K562 (cell line): Measurements from ENCODE around the gene MORF4L1. TPM values are rescaled to one million over a fixed set of nuclear protein-coding genes. Genes with fewer than 3 reads are reported as not detected.

Experiments used
- ATAC-seq: fragments of 200-7000 bp; cut with Tn5 transposase; 3 replicates; pipeline ENCODE4 v1.9.1; 2020; ENCODE audit warnings: moderate library complexity
- BruUV-seq: library from RNA; stranded (reverse); fragments of 400-500 nt; replicated peaks from 2 replicates; lab custom pipeline; 2021; lab: Mats Ljungman, UMichigan
- CTCF ChIA-PET: fragments of 300-600 bp; formaldehyde crosslinking; extraction: SDS; loops from one replicate; lab custom pipeline; 2021; ENCODE audit warnings: low intra/inter-chr PET ratio; lab: Yijun Ruan, JAX
- POLR2A ChIA-PET: fragments of 300-600, 350-650 bp; sonication (Branson Sonifier 250); formaldehyde crosslinking; extraction: SDS; loops from one replicate; lab custom pipeline; 2021; ENCODE audit warnings: antibody characterized with exemption, inconsistent platforms; lab: Yijun Ruan, JAX
- DNase-seq, 4 experiments: peaks; one replicate each; pipeline versions ENCODE4 v3.0.0 to v3.0.0-alpha.2; 2011 to 2018; ENCODE audit warnings: low spot score in 3 of 4, mixed read lengths in 3 of 4; ENCODE audit errors: extremely low read depth in 1 of 4
- FAIRE-seq: peaks from 2 replicates; lab custom pipeline; 2011; peaks lifted over from hg19 to GRCh38; lab: Jason Lieb, UNC
- H2AFZ ChIP-seq: 2 replicates; pipeline ENCODE4 v1.6.0; 2011; ENCODE audit warnings: low read depth, low read length, control low read depth, inconsistent platforms
- H3K27ac ChIP-seq: fragments of 200-600 bp; 3 replicates; pipeline ENCODE4 v1.8.0; 2011; ENCODE audit warnings: low read depth, mild to moderate bottlenecking, control low read depth, inconsistent platforms, low read length, moderate library complexity, mixed read lengths; ENCODE audit errors: extremely low read depth
- H3K27me3 ChIP-seq, 2 experiments: fragments of 300-600 bp in 1 of 2; 2 replicates in 1 of 2; 3 replicates in 1 of 2; pipeline versions ENCODE4 v1.6.0 to v1.8.0; 2011; ENCODE audit warnings: inconsistent platforms in 2 of 2, low read length in 2 of 2, mild to moderate bottlenecking in 1 of 2, mixed read lengths in 1 of 2, moderate library complexity in 1 of 2; ENCODE audit not compliant: control insufficient read depth in 2 of 2, insufficient read depth in 2 of 2
- H3K36me3 ChIP-seq: fragments of 300-600 bp; 3 replicates; pipeline ENCODE4 v1.8.0; 2011; ENCODE audit warnings: mild to moderate bottlenecking, low read length, inconsistent platforms; ENCODE audit not compliant: control insufficient read depth, insufficient read depth
- H3K4me1 ChIP-seq, 2 experiments: fragments of 200-600 bp in 1 of 2; replicated peaks in 1 of 2; 2 replicates in 1 of 2; 3 replicates in 1 of 2; pipeline versions ENCODE4 v1.5.1 to v1.8.0; 2011; ENCODE audit warnings: inconsistent platforms in 2 of 2, low read length in 2 of 2, mild to moderate bottlenecking in 1 of 2, mixed read lengths in 1 of 2, moderate library complexity in 1 of 2; ENCODE audit not compliant: control insufficient read depth in 2 of 2, insufficient read depth in 2 of 2
- H3K4me2 ChIP-seq: 2 replicates; pipeline ENCODE4 v1.6.1; 2011; ENCODE audit warnings: low read length, control low read depth, inconsistent platforms, mixed read lengths; ENCODE audit not compliant: insufficient read depth
- H3K4me3 ChIP-seq: fragments of 200-600 bp; sonication (generic), shearing (Covaris generic); 2 replicates; pipeline ENCODE4 v1.5.1; 2016; ENCODE audit warnings: control low read depth, inconsistent platforms
- H3K79me2 ChIP-seq: fragments of 200-600 bp; 3 replicates; pipeline ENCODE4 v1.8.0; 2011; ENCODE audit warnings: low read length, inconsistent platforms; ENCODE audit not compliant: control insufficient read depth, insufficient read depth
- H3K9ac ChIP-seq, 2 experiments: 2 replicates each; pipeline versions ENCODE4 v1.6.0 to v1.6.1; 2011; ENCODE audit warnings: low read depth in 2 of 2, low read length in 2 of 2, control low read depth in 1 of 2, inconsistent platforms in 1 of 2, mild to moderate bottlenecking in 1 of 2, mixed read lengths in 1 of 2; ENCODE audit not compliant: insufficient read depth in 1 of 2
- H3K9me1 ChIP-seq: one replicate; pipeline ENCODE4 v1.6.0; 2011; ENCODE audit warnings: inconsistent platforms, mild to moderate bottlenecking, low read length, moderate library complexity; ENCODE audit not compliant: control insufficient read depth, insufficient read depth
- H3K9me3 ChIP-seq: replicated peaks from 2 replicates; pipeline ENCODE4 v1.5.1; 2011; ENCODE audit warnings: low read depth, low read length, inconsistent platforms; ENCODE audit not compliant: control insufficient read depth, insufficient read depth
- H4K20me1 ChIP-seq: replicated peaks from 2 replicates; pipeline ENCODE4 v1.6.1; 2011; ENCODE audit warnings: low read length, inconsistent platforms, mixed read lengths; ENCODE audit not compliant: control insufficient read depth, insufficient read depth
- ATF2 ChIP-seq: sonication (generic); formaldehyde crosslinking; IDR thresholded peaks from 2 replicates; pipeline ENCODE4 v1.8.1; 2022; ENCODE audit warnings: missing genetic modification reagents
- FOXP1 ChIP-seq: sonication (generic); formaldehyde crosslinking; IDR thresholded peaks from 2 replicates; pipeline ENCODE4 v1.8.0; 2022; ENCODE audit warnings: mild to moderate bottlenecking, missing genetic modification reagents
- JUN ChIP-seq, 2 experiments: sonication (generic) in 1 of 2; formaldehyde crosslinking in 1 of 2; IDR thresholded peaks; 2 replicates each; pipeline versions ENCODE4 v1.6.1 to v1.8.0; 2012 to 2022; ENCODE audit warnings: borderline replicate concordance in 2 of 2, mild to moderate bottlenecking in 2 of 2, improper control_type of control experiment in 1 of 2, low read depth in 1 of 2, low read length in 1 of 2, missing genetic modification reagents in 1 of 2
- POLR2G ChIP-seq: fragments of 200-400 bp; formaldehyde crosslinking; IDR thresholded peaks from 2 replicates; pipeline ENCODE4 v1.6.1; 2017; ENCODE audit warnings: low read depth, mild to moderate bottlenecking, antibody characterized with exemption, low read length, moderate library complexity
- ZEB2 ChIP-seq: fragments of 450-650 bp; IDR thresholded peaks from 2 replicates; pipeline ENCODE4 v1.6.1; 2016
- ZNF398 ChIP-seq: fragments of 250-450 bp; sonication (Bioruptor Pico); IDR thresholded peaks from 2 replicates; pipeline ENCODE4 v1.8.0; 2021; ENCODE audit warnings: moderate library complexity, mild to moderate bottlenecking, inconsistent platforms
- ZNF436 ChIP-seq: fragments of 250-450, 450-650 bp; sonication (Bioruptor Pico); formaldehyde crosslinking; IDR thresholded peaks from 2 replicates; pipeline ENCODE4 v1.7.0; 2020; ENCODE audit warnings: mild to moderate bottlenecking
- WGBS: fragments of 100-300 bp; shearing (Covaris generic); methylation state at CpG from one replicate; pipeline ENCODE4 v1.1.6; 2016; ENCODE audit warnings: low coverage, mixed read lengths; ENCODE audit not compliant: insufficient coverage; ENCODE audit errors: missing lambda C conversion rate; 5-methylcytosine and 5-hydroxymethylcytosine counted together
- in situ Hi-C: fragments of 300-500 bp; cut with MboI; formaldehyde crosslinking; loops from 4 replicates; pipeline ENCODE4 v1.15.0; 2018; ENCODE audit warnings: inconsistent platforms, mixed read lengths
- intact Hi-C: fragments of 100-400 bp; cut with micrococcal nuclease; formaldehyde crosslinking; loops from 2 replicates; pipeline ENCODE4 v1.14.2; 2022
- polyA plus RNA-seq, 8 experiments: library from polyadenylated mRNA; depleted of rRNA in 4 of 8; stranded (reverse) in 5 of 8; unstranded in 3 of 8; fragments of >200 nt; fragmentation: Nextera tagmentation in 2 of 8; fragmentation: Illumina TruSeq in 1 of 8; extraction: Ambion mirVana in 2 of 8; extraction: Trizol in 1 of 8; gene quantifications; 2 replicates each; pipeline versions ENCODE4 v1.2.1 to v1.2.3, GENCODE V29; 2011 to 2014; ENCODE audit warnings: inconsistent platforms in 1 of 8, missing spikeins in 1 of 8
- total RNA-seq, 7 experiments: library from RNA; depleted of rRNA in 6 of 7; stranded (reverse); fragments of >200 nt in 6 of 7; fragmentation: Illumina TruSeq in 2 of 7; extraction: Trizol in 2 of 7; gene quantifications; 2 replicates each; pipeline versions ENCODE4 v1.2.1 to v1.2.3, GENCODE V29; 2011 to 2021; ENCODE audit warnings: low replicate concordance in 1 of 7
- TF ChIP-seq, protein P1 (sequence below), 3 experiments: IDR thresholded peaks in 2 of 3; conservative IDR thresholded peaks in 1 of 3; 2 replicates each; pipeline ENCODE4 v1.5.1; 2011 to 2012; ENCODE audit warnings: low read length in 3 of 3, mild to moderate bottlenecking in 3 of 3, control low read depth in 2 of 3, improper control_type of control experiment in 1 of 3, inconsistent platforms in 1 of 3, low read depth in 1 of 3, mixed read lengths in 1 of 3, moderate library complexity in 1 of 3; ENCODE audit not compliant: insufficient read depth in 2 of 3
- TF ChIP-seq, protein P2 (sequence below): fragments of 450-650 bp; formaldehyde crosslinking; IDR thresholded peaks from 2 replicates; pipeline ENCODE4 v1.4.0; 2020; ENCODE audit warnings: mild to moderate bottlenecking, mixed read lengths

The MORF4L1 gene
- total and polyA plus RNA-seq, 9 of the 15 experiments (the other 6 are each of a cell fraction or from before 2014, with no cell fraction given): 127 to 615 (median 281) TPM

GRCh38 chr15:78933187-78933822 lies 60.6 kb downstream of the MORF4L1 start:
- in situ Hi-C loops: no loop called here
- TF ChIP-seq, protein P1, sequence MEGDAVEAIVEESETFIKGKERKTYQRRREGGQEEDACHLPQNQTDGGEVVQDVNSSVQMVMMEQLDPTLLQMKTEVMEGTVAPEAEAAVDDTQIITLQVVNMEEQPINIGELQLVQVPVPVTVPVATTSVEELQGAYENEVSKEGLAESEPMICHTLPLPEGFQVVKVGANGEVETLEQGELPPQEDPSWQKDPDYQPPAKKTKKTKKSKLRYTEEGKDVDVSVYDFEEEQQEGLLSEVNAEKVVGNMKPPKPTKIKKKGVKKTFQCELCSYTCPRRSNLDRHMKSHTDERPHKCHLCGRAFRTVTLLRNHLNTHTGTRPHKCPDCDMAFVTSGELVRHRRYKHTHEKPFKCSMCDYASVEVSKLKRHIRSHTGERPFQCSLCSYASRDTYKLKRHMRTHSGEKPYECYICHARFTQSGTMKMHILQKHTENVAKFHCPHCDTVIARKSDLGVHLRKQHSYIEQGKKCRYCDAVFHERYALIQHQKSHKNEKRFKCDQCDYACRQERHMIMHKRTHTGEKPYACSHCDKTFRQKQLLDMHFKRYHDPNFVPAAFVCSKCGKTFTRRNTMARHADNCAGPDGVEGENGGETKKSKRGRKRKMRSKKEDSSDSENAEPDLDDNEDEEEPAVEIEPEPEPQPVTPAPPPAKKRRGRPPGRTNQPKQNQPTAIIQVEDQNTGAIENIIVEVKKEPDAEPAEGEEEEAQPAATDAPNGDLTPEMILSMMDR (IDR thresholded peaks at IDR 0.05 in 2 of 3, conservative IDR thresholded peaks at IDR 0.05 in 1 of 3; ENCODE audit: insufficient read depth in 2 of 3, low read depth in 1 of 3, low read length in 3 of 3): no peak
- no peak for TF ChIP-seq ZNF398
- no peak for TF ChIP-seq ATF2 (CRISPR knock-in tag)
- TF ChIP-seq ZEB2: no peak
- TF ChIP-seq, protein P2, sequence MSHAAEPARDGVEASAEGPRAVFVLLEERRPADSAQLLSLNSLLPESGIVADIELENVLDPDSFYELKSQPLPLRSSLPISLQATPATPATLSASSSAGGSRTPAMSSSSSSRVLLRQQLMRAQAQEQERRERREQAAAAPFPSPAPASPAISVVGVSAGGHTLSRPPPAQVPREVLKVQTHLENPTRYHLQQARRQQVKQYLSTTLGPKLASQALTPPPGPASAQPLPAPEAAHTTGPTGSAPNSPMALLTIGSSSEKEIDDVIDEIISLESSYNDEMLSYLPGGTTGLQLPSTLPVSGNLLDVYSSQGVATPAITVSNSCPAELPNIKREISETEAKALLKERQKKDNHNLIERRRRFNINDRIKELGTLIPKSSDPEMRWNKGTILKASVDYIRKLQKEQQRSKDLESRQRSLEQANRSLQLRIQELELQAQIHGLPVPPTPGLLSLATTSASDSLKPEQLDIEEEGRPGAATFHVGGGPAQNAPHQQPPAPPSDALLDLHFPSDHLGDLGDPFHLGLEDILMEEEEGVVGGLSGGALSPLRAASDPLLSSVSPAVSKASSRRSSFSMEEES (CRISPR knock-in tag): no peak
- TF ChIP-seq JUN (IDR thresholded peaks at IDR 0.05; ENCODE audit: borderline replicate concordance, low read depth, low read length): no peak
- TF ChIP-seq JUN (CRISPR knock-in tag; IDR thresholded peaks at IDR 0.05; ENCODE audit: borderline replicate concordance): no peak
- TF ChIP-seq POLR2G: 0 out of 2 replicates have a peak, but pooled peaks have one; percentile 6
- TF ChIP-seq FOXP1: no peak
- no peak for TF ChIP-seq ZNF436 (CRISPR knock-in tag)
- no peak overlapping the region for H3K4me3 ChIP-seq
- ATAC-seq: no peak
- intact Hi-C loops: no loop called here
- no peaks in the 10 kb centered on the region for H3K9me3 ChIP-seq
- no peaks in the 10 kb centered on the region for H4K20me1 ChIP-seq
- H3K79me2 ChIP-seq: peaks cover 9% of the 10 kb centered on the region; the same call in 1 of the 3 replicates
- DNase-seq: no peak
- peak overlapping the region in 1 of 2 experiments; percentile 73; a peak in 2 of 4 replicates for H3K9ac ChIP-seq
- H3K4me2 ChIP-seq: no peak overlapping the region
- no peak overlapping the region for H3K27ac ChIP-seq
- 89% methylated on average over 12 of the region's 12 CpGs for WGBS
- H3K9me1 ChIP-seq: no peaks in the 10 kb centered on the region
- peaks cover 71% of the 10 kb centered on the region; the same call in 2 of the 3 replicates for H3K36me3 ChIP-seq
- POLR2A ChIA-PET: interaction anchor here (0.6 to 1.9 kb wide), 4 partner anchors 10 to 57 kb away, joined by 3 to 8 read pairs (median 6); partner anchors contain the start of gene CTSH
- CTCF ChIA-PET: no interaction called here
- peaks cover 23 to 41% of the 10 kb centered on the region in 2 experiments for H3K4me1 ChIP-seq
- H2AFZ ChIP-seq: no peak overlapping the region
- TSS peak; percentile 15 for BruUV-seq
- no peaks in the 10 kb centered on the region for H3K27me3 ChIP-seq
- FAIRE-seq: no peak
